ENCODE measurements around the gene NEUROG2. TPM values are rescaled to one million over a fixed set of nuclear protein-coding genes. Genes with fewer than 3 reads are reported as not detected.

NEUROG2 gene
- total and polyA plus RNA-seq, 2 of the 4 experiments (the other 2 are of a cell fraction) = not detected

GRCh38 chr4:112472318-112472717 lies 43.7 kb downstream of the NEUROG2 start:
- POLR2A ChIA-PET (ENCODE audit: unreplicated experiment) = no interaction called here
- no peak overlapping the region for H3K27ac ChIP-seq (ENCODE audit: insufficient read depth, low read length)
- H3K9me3 ChIP-seq (ENCODE audit: control insufficient read depth, insufficient read depth, low read length) = no peaks in the 10 kb centered on the region
- H4K8ac ChIP-seq (ENCODE audit: low read depth in 2 of 2, low read length in 2 of 2) = no peak overlapping the region
- H3K79me1 ChIP-seq (ENCODE audit: low read depth in 1 of 2, low read length in 2 of 2) = no peaks in the 10 kb centered on the region
- H3K4me3 ChIP-seq (ENCODE audit: insufficient read depth, low read depth, low read length) = no peak overlapping the region
- no peak overlapping the region for H2AK5ac ChIP-seq (ENCODE audit: low read depth, low read length)
- BruUV-seq (replicated peaks) = no TSS peak
- no peaks in the 10 kb centered on the region for H3K4me1 ChIP-seq (ENCODE audit: control insufficient read depth, insufficient read depth, low read length)
- no peak overlapping the region for H3K4me2 ChIP-seq (ENCODE audit: low read depth, low read length)
- no peak overlapping the region for H2BK15ac ChIP-seq (ENCODE audit: low read depth, low read length)
- no peaks in the 10 kb centered on the region for H3K9me1 ChIP-seq (ENCODE audit: insufficient read depth, low read length)
- TF ChIP-seq POLR2A (IDR thresholded peaks at IDR 0.05; ENCODE audit: low read depth, low read length) (no peak), SMC3 (IDR thresholded peaks at IDR 0.05; ENCODE audit: low read depth, low read length) (no peak), CTCF (conservative IDR thresholded peaks at IDR 0.05; ENCODE audit: low read depth, low read length) (no peak), CEBPB (IDR thresholded peaks at IDR 0.05; ENCODE audit: low read depth, low read length) (no peak), BHLHE40 (IDR thresholded peaks at IDR 0.05; ENCODE audit: low read depth, low read length) (no peak), ELK1 (IDR thresholded peaks at IDR 0.05; ENCODE audit: borderline replicate concordance, low read depth, low read length) (no peak), RFX5 (IDR thresholded peaks at IDR 0.05; ENCODE audit: low read depth, low read length) (no peak), CHD1 (IDR thresholded peaks at IDR 0.05; ENCODE audit: low read depth, low read length) (no peak)
- no peak overlapping the region for H4K5ac ChIP-seq (ENCODE audit: low read depth, low read length)
- intact Hi-C loops (cut with micrococcal nuclease) (no loop called here), dilution Hi-C loops (cut with HindIII; ENCODE audit: low sequenced_read_pairs, unreplicated experiment) (no loop called here), in situ Hi-C loops (cut with MboI; ENCODE audit: low sequenced_read_pairs) (no loop called here)
- H3K9ac ChIP-seq (ENCODE audit: low read depth, low read length) = no peak overlapping the region
- no peaks in the 10 kb centered on the region for H3K27me3 ChIP-seq (ENCODE audit: control insufficient read depth, insufficient read depth, low read length)
- CTCF ChIA-PET = no interaction called here
- H2BK5ac ChIP-seq (ENCODE audit: low read depth, low read length, poor library complexity, severe bottlenecking) = no peak overlapping the region
- H3K14ac ChIP-seq (replicated peaks; ENCODE audit: low read depth, low read length) = no peak overlapping the region
- DNase-seq = no peak
- H3K18ac ChIP-seq (ENCODE audit: low read depth, low read length) = no peak overlapping the region
- no peak overlapping the region for H2AFZ ChIP-seq (replicated peaks; ENCODE audit: low read length, poor library complexity)
- H2BK120ac ChIP-seq (ENCODE audit: low read depth, low read length) = no peak overlapping the region
- no peaks in the 10 kb centered on the region for H3K36me3 ChIP-seq (ENCODE audit: control insufficient read depth, insufficient read depth, low read length)
- no peak for ATAC-seq (ENCODE audit: low read depth)
- H2BK20ac ChIP-seq (ENCODE audit: low read depth, low read length) = no peak overlapping the region
- H3K4ac ChIP-seq (ENCODE audit: low read depth, low read length) = no peak overlapping the region
- no peak overlapping the region for H2AK9ac ChIP-seq (replicated peaks; ENCODE audit: low read depth, low read length, poor library complexity)
- no peak overlapping the region for H3K23ac ChIP-seq (ENCODE audit: low read depth, low read length)
- no peak overlapping the region for H4K91ac ChIP-seq (ENCODE audit: insufficient read depth, low read depth, low read length)
- no peak overlapping the region for H3K56ac ChIP-seq (ENCODE audit: extremely low read depth, insufficient read depth, low read length)
- no peaks in the 10 kb centered on the region for H4K20me1 ChIP-seq (ENCODE audit: insufficient read depth, low read length)

Other genes starting within 250 kb of the NEUROG2 start
- gene TIFA, start 230.3 kb downstream of the NEUROG2 start, total RNA-seq (2012; rRNA removed) = 2.5 and 3.6 TPM in 2 replicates
- gene TIFA, start 230.3 kb downstream of the NEUROG2 start, polyA plus RNA-seq (2012; rRNA removed) = 2.5 and 3.7 TPM in 2 replicates
- gene ALPK1, start 218.8 kb downstream of the NEUROG2 start, total RNA-seq (2012; rRNA removed) = 7.9 and 8.6 TPM in 2 replicates
- gene ALPK1, start 218.8 kb downstream of the NEUROG2 start, polyA plus RNA-seq (2012; rRNA removed) = 2.8 and 3.3 TPM in 2 replicates
- 5.6 and 10.0 TPM in 2 replicates for gene ZGRF1, start 120.7 kb upstream of the NEUROG2 start, total RNA-seq (2012; rRNA removed)
- 2.2 and 2.8 TPM in 2 replicates for gene ZGRF1, start 120.7 kb upstream of the NEUROG2 start, polyA plus RNA-seq (2012; rRNA removed)
- gene LARP7, start 121.0 kb upstream of the NEUROG2 start, total RNA-seq (2012; rRNA removed) = 5.9 and 16.7 TPM in 2 replicates
- 13.6 and 15.3 TPM in 2 replicates for gene LARP7, start 121.0 kb upstream of the NEUROG2 start, polyA plus RNA-seq (2012; rRNA removed)

Measured in IMR-90 (cell line).